CD4-positive, alpha-beta T cell treated with Interferon gamma for 1 hour (primary cell): ENCODE data around the gene TSC1.
"Not testable (repeated sequence)": the region's sequence is repeated elsewhere in the genome, so short reads cannot be mapped to it uniquely, and the experiment has no call there.

Source experiments
- DNase-seq: peaks from one replicate; pipeline ENCODE4 v3.0.0-alpha.2; 2020

The TSC1 gene

DNA sequence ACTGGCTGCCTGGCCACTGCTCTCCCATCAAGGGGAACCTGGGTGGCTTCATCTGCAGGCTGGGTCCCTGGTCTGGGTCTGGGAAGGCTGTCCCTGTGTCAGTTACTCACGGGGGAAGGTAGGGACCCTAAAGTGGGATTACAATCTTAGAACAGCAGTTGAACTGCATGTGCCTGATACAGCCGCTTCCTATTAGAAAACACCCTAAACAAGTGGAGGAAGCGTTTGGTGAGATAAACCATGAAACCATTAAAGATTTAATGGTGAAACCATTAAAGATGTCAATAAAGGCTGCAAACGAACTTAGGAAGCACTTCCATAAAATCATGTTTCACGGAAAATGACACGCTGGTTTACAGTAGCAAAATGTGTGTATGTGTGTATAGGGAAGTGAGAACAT, 31.5 kb upstream of the TSC1 start:
- DNase-seq = no peak

DNA sequence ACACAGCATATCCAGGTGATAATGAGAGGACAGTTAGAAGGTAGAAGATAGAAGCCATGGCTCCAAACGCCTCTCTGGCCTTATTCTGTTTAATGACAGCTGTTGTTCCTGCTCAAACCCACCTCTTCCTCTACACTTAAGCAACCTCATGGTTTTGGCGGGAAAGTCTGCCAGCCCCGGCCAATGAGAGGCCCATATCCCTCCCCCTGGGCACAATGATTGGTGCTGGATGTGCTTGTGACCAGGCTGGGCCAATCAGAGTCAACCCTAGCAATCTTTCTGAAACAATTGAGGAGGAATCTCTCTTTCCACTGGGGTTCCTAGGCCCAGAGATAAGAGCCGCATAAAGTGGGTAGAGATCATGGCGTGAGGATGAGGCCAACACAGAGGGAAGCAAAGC, 29.3 kb upstream of the TSC1 start:
- DNase-seq = no peak

DNA sequence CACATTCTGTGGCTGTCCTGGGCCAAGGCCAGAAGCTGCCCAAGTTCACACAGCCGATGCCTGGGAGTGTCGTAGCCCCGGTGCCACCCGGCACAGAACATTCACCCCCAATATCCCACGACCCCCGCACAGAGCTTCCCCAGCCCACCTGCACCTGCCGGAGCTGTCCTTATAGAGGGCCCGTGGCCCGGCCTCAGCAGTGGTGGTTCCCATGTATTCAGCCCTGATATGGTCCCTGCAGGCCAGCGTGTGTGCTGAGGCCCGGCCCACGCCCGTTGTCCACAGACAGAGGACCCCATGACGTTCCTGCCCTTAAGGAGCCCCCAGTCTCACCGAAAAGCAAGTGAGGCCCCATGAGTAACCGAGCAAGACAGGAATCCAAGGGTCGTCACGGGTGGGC, 28.8 kb upstream of the TSC1 start:
- DNase-seq = no peak

DNA sequence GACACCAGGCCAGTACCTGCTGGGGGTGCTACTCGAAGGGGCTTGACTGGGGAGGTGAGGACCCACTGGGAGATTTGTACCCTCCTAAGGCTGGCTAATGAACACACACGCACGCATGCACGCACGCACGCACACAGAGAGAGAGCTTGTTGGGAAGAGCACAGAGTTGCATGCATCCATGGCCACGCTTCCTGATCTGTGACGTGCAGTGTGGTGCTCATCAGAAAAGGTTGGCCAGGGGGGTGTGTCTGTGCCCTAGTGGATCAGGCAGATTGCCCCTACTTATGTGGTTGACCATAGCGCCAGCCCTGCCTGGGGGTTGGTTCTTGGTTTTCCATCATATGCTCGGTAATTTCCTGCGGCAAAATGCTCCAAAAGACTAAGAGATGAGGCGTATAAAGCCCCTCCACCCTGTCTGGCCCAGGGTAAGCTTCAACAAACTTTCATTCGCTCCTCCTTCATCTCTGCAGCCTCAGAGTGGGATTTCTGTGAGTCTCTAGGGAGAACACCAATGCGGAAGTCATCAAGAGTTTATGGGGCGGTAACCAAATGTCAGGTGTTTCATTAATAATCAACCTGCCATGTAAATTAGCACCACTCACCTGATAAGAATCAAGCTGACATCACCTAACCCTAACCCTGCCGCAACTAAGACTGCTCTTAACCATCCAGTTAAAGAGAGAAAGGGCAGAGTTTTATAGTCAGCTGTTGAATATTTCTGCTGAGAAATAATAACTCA, 26.1 kb upstream of the TSC1 start:
- no peak for DNase-seq

DNA sequence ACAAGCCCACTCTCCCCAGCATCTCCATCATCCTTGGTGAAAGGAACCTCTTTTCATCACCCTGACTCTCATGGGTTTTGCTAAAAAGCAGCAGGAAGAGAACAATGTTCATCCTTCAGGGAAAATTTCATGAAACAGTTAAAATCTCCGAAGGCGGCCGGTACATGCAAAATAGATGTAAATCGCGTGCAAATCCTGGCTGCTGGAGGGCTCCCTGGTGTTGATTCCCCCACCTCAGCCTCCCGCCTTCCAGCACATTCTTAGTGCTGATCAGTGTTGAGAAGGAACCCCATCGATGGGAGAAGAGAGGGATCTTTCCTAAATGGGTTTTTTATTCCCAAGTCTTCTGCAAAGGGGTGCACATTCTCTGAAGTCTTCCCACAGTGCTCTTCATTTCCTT, 25.4 kb upstream of the TSC1 start:
- no peak for DNase-seq

DNA sequence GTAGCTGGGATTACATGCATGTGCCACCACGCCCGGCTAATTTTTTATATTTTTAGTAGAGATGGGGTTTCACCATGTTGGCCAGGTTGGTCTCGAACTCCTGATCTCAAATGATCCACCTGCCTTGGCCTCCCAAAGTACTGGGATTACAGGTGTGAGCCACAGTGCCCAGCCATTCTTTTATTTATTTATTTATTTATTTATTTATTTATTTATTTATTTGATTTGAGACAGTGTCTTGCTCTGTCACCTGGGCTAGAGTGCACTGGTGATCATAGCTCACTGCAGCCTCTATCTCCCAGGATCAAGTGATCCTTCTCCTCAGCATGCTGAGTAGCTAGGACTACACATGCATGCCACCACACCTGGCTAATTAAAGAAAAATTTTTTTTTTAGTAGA, 23.5 kb upstream of the TSC1 start:
- not testable (repeated sequence) for DNase-seq

DNA sequence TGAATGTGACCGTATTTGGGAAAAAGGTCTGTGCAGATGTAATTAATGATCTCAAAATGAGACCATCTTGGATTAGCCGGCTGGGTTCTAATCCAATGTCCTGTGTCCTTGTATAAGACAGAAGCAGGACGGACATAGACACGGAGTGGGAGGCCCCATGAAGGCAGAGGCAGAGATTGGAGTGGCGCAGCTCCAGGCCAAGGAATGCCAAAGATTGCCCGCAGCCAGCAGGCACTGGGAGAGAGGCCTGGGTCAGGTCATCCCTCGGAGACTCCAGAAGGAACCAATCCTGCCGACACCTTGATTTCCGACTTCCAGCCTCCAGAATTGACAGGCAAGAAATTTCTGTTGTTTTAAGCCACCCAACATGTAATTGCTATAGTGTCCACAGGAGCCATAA, 21.1 kb upstream of the TSC1 start:
- no peak for DNase-seq

DNA sequence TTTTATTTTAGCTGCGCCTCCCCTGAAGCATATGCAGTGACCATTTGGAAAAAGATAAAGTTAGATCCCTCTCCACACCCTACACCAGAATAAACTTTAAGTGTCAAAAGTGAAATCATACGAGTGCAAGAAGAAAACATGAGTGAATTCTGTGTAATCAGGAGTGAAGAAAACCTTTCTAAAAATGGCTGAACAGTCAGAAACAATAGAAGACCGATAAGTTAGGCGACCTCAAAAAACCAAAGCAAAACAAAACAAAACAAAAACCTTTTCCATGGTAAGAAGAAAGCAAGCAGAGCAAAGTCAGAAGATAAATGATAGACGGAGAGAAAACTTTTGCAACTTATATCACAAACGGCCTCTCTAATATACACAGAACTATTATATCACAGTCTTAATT, 16.6 kb upstream of the TSC1 start:
- no peak for DNase-seq

DNA sequence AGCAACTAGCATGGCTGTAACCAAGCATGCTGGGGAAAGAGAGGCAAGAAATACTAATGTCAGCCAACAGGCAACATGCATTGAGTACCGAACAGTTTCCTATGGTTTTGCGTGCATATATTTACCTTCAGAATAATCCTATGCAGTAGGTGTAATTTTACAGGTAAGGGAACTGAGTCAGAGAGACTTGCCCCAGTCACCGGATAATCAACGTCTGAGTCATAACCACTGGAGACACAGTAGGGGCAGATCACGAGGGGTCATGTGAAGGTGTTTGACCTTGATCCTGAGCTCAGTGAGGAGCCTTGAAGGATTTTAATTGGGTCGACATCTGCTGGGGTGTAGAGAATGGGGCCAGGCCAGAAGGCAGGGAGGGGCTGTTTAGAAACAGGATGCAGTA, 13.4 kb upstream of the TSC1 start:
- no peak for DNase-seq

DNA sequence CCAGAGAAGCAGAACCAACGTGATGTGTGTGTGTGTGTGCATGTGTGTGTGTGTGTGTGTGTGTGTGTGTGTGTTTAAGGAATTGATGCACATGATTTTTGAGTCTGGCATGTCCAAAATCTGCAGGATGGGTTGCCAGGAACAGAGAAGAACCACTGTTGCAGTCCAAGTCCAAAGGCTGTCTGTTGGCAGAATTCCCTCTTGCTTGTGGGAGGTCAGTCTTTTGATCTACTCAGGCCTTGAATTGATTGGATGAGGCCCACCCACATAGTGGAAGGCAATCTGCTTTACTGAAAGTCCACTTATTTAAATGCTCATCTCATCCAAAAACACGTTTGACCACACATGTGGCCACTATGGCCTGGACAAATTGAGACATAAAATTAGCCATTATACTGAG, 11.4 kb upstream of the TSC1 start:
- no peak for DNase-seq

DNA sequence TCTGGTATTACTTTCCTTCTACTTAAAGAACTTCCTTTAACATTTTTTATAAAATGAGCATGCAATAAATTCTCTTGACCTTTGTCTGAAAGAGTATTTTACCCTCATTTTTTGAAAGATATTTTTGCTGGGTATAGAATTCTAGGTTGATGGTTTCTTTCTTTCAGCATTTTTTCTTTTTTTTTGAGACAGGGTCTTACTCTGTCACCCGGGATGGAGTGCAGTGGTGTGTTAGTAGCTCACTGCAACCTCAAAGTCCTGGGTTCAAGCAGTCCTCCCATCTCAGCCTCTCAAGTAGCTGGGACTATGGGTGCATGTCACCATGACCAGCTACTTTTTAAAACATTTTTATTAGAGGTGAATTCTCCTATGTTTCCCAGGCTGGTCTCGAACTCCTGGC, 10.7 kb upstream of the TSC1 start:
- no peak for DNase-seq

DNA sequence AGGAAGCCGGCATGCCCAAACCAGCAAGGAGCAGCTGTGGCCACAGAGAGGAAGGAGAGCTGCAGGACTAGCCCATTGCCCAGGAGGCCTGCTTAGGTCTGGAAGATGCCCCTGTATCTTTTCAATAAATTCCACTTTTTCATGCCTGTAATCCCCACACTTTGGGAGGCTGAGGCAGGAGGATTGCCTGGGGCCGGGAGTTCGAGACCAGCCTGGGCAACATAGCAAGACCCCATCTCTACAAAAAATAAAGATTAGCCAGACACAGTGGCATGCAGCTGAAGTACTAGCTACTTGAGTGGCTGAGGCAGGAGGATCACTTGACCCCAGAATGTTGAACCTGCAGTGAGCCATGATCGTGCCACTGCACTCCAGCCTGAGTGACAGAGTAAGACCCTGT, 5.3 kb upstream of the TSC1 start:
- no peak for DNase-seq

DNA sequence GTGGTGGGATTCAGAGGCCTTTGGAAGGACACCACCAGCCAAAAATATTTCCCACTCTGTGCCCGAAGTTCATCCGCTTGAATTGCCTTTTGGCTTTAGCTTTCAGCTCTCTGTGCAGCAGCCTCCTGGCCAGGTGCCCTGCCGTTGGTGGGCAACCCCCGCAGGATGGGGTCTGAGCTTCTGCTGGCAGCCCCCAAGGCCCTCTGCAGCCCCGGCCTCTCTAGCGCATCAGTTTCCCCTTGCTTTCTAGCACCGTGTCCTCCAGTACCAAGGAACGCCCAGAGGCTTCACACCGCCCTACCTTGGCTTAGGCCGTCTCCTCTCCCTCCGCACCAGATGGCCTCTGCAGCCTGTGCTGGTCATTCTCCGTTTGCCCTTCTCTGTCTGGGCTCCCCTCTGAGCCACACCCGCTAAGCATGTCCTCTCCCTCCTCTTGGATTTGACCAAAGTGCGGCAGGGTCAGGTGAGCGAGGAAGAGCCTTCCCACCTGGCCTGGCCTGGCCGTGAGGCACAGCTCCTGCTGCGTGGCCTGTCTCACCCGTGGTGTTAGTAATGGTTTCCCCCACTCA, 4.2 kb upstream of the TSC1 start:
- DNase-seq = no peak

DNA sequence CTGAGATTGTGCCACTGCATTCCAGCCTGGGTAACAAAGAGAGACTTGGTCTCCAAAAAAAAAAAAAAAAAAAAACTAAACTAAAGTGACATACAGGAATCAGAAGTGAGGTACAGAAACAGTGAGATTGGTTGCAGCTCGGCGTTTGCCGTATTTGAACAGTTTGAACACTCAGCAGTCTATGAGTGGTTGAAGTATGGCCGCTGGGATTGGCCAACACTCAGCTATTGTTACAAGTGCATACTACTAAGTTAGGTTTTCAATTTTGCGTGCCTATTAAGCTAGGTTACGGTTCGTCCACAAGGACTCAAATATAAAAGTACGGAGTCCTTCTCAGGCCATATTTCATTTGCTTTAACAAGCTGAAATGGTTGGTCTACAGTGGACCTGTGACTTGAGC, 3.3 kb upstream of the TSC1 start:
- no peak for DNase-seq

DNA sequence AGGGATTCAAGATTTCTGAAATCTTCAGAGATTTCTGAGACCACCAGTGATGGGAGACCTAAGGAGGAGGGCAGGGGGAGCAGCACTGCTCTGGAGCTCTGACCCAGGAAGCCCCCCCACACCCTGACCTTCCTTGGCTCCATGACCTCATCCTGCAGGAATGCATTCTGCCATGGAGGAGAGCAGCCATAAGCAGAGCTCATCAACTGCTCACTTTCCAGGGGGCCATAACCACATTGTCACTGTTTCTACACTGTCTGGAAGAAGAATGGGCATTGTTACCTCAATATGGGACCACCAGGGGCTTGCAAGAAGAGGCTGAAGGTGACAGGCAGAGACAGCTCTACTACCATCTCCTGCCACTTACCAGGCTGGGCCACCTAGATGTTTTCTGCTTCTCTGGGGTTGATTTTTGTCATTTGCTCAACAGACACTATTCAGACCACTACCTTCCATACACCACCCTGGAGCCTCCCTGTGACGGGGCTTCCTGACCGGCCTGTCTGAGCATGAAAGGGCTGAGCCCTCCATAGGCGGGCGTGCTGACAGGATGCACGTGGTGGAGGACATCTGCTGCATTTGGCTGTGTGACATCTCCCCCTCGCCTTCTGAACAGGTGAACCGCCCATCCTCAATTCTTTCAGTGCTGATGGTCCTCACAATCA, 2.3 kb upstream of the TSC1 start:
- no peak for DNase-seq

DNA sequence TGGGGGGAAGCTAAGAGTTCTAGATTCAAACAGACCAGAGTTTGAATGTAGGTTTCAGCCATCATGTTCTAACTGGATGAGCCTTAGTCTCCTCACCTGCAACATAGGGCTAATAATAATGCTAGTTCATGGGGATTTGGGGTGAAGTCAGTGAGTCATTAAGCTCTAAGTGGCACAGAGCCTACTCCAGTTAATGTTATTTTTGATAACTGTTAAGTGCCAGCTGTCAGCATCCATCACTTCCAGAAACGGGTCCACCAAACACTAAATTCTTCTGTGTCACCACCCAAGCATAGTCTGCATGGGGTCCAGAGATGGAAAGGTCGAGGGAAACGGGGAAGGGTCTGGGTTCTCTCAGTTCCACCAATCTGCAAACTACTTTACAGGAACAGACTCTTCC, 1.8 kb upstream of the TSC1 start:
- no peak for DNase-seq

DNA sequence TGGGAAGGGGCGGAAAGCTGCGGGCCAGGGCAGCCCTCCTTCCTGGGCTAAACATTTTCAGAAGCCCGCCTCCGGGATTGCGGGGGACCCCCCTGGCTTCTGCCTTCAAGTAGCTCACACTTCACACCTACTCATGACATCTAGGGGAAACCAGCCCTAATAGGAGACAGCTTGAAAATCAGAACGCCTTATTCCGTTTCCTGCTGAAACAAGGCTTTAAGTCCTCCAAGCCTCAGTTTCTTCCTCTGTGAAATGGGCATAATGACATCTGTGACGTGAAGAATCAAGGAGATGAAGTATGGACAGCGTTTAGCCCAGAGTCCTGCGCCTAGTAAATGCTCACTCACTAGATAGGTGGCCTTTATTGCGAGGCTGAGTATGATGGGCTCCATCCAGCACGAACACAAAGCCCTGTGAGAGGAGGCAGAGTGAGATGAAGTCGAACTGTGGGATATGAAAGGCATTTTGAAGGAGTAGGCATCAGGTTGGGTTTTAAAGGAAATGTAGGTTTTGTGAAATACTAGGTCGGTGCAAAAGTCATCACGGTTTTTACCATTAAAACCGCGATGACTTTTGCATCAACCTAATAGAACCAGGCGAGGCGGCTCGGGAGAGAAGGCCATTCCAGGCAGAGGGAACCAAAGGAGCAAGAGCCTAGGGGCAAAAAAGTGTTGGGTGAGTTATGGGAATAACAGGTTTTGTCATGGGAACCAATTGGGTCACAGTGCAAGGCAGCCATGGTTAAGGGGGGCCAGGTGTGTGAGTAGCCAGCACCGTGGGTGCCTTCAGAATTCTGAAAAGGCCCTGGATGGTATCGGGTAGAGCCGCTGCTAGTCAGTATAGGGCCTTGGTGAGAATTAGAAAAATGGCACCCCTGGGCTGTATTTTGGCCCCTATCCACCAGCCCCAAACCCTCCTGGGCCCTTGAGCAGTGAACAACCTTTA, 1.0 kb upstream of the TSC1 start:
- DNase-seq = no peak

DNA sequence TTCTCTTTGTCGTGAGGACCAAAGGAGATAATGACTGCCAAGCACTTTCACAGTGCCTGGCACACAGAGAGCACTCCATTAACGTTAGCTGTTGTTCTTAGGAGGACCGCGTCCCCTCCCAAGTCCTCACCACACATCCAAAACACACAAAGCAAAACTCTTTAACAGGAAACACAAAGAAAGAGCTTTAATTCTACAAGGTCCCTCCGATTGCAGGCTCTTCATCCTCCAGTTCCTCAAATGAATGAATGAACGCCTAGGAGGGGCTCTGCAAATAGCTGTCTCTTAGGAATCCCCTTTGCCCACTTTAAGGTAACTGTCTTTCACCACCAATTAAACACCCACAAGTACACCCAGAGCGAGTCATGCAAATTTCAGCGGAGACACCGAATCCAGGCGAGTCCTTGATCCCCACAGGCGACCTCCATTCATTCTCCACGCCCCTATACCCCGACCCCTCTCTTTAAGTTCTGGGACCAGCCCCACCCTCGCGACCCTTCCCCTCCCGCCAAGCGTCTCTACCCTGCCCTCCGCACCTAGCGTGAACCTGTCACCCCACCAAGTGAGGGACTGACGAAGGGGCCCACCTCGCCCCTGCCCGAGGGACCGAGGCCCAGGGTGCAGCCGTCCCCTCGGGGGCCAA, 644 bp downstream of the TSC1 start:
- DNase-seq = no peak

DNA sequence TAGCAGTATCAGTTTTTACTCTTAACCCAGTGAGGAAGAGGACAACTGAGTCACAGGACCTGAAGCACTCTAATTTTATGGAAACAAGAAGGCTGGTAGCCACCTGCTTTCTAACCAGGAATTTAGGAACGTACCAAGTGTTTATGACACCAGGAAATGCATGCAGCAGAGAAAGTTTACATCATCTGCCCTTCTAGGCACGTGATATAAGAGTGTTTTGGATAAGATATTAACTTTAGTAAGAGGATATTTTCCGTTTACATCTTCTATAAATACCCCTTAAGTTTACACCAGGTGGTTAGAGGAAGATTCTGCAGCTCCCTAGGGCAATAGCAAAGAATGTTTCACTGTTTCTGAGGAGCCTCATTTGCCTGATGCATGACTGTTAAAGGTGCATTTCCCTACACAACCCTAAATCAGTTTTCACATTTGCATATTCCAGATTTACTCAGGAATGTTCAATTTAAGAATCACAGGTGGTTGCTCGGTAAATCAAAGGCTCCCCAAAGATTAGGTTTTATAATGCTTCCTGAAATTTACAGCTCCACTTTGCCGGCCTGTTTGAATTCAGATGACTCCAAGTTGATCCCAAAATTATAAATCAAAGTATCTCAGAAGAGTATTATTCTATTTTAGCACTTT, 1.8 kb downstream of the TSC1 start:
- no peak for DNase-seq

DNA sequence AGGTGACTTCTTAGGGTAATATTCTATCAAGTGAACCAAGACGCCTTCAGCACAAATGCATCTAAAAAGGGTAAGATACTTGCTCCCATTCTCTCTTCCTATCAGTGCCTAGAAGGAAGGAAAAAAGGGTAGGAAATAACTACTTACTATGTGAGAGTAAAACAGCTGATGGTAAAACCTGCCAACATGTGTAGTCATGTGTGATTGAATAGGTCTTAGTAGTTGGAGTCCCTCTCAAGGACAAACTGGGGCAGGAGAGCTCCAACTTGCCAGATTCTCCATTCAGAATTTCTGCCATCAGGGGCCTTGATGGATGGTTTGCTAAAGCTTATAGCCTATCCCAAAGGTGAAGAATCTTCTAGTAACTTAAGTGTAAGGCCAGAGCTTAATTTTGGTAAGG, 5.2 kb downstream of the TSC1 start:
- no peak for DNase-seq

DNA sequence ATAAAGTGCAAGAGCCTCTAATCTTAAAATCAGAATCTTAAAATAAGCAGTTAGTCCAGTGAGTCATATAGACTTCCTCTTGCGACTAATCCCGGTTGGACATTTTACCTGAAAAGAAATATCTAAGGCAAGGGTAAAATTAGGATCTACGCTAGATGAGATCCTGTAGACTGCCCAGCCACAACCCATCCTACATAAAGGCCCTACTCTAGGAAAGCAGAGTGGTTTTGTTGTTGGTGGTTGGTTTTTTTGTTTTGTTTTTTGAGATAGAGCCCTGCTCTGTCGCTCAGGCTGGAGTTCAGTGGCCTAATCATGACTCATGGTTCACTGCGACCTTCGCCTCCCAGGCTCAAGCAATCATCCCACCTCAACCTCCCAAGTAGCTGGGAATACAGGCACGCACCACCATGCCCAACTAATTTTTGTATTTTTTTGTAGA, 6.9 kb downstream of the TSC1 start:
- no peak for DNase-seq

DNA sequence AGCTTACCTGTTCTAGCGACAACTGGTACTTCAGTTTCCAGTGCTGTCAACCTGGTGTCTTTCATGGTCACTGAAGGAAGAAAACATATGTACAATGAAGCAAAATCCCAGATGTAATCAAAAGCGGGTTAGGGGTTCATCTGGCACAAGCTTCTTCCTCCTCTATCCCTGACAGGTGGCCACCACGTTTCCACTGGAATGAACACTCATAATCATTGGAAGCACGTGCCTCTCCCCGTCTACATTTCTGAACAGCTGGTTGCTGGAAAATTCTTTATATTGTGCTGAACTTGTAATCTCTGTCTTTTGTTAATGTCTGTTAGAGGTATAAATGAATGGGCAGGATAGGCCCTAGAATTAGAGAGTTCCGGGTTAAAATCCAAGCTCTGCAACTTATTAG, 9.4 kb downstream of the TSC1 start:
- no peak for DNase-seq
